NCI-H82 treated with DMSO at 0.1 percent for 48 hours (cell line): ENCODE measurements around the gene C9.
A peak's percentile ranks its signal among the peaks of the same experiment; 100 is the strongest.
"Not testable (repeated sequence)": the region's sequence is repeated elsewhere in the genome, so short reads cannot be mapped to it uniquely, and the experiment has no call there.

Source experiments
- DNase-seq: peaks from one replicate; lab custom pipeline; 2025; ENCODE audit not compliant: unreplicated experiment; lab: John Stamatoyannopoulos, UW

The C9 gene

DNA sequence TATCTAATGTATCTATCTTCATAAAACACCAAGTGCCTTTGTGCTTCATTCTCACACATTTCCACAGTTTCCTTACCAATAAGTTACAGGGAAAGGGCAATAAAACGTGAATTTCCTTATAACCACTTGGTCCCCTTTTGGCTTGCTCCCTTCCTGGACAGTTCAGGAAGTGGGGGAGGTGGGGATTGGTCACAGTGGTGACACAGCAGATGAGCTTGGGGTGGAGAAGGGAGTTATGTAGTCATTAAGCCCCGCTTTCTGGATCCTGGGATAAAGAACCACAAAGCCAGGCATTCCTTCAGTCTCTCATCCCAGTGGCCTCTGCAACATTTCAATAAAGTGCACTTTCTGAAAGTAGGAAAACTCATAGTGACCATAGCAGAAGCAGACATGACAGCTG, 97.9 kb downstream of the C9 start:
- DNase-seq = no peak

- no peak for DNase-seq
Observed at GRCh38 chr5:39264528-39264927, 99.8 kb downstream of the C9 start.

GRCh38 chr5:39262981-39263380, 101.3 kb downstream of the C9 start:
- DNase-seq = no peak

DNA sequence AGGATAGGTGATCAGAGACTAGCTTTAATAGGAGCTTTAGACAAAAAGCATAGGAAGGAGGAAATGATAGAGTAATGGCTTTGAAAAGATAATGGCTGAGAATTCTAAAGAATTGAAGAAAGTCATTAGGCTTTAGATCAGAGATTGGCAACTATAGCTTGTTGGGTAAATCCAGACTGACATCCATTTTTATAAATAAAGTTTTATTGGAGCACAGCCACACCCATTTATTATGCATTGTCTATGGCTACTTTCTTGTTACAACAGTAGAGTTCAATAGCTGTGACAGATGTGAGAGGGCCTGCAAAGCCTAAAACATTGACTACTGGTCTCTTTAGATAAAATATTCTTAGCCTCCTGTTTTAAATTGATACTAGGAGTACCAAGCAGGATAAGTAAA, 104.2 kb downstream of the C9 start:
- no peak for DNase-seq

GRCh38 chr5:39257554-39257953, 106.7 kb downstream of the C9 start:
- DNase-seq = no peak

GRCh38 chr5:39256477-39257235, 107.6 kb downstream of the C9 start:
- DNase-seq = no peak

DNA sequence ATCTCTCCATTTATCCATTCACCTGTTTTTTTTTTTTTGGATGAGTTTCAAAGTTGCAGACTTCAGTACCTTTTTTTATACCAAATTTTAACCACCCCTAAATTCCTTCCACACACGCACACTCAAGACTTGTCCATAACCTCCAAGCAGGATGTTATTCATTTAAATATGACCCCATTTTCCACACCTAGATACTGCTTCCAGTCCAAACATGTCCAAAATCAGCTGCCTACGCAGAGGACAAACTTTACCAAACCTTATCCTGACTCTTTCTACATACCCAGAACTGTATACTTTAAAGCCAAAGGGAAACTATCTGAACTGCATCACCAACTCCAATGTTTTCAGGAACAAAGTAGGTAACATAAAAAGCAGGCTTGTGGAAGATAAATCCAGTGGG, 108.9 kb downstream of the C9 start:
- DNase-seq = no peak

GRCh38 chr5:39254671-39255070, 109.6 kb downstream of the C9 start:
- DNase-seq = no peak

- DNase-seq = no peak
Observed at GRCh38 chr5:39253196-39253595, 111.1 kb downstream of the C9 start.

DNA sequence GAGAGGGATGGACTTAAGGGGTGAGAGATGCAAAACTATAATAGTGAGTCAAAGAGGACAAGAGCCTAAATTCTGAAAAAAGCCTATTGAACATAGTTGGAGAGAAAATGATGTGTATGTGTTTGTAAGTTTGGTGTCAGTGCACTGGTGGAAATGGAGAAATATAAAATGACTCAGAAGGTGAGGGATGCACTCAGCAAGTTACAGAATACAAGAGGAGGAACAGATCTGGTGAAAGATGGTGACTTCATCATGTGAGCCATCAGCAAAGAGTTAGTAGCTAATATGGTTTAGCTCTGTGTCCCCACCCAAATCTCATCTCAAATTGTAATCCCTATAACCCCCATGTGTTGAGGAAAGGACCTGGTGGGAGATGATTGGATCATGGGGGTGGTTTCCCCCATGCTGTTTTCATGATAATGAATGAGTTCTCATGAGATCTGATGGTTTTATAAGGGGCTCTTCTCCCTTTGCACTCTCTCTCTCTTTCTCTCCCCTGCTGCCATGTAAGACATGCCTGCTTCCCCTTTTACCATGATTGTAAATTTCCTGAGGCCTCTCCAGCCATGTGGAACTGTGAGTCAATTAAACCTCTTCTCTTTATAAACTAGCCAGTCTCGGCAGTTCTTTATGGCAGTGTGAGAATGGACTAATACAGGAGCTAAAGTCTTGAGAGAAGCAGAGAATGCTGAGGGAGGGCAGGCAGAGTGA, 114.6 kb downstream of the C9 start:
- DNase-seq = no peak

GRCh38 chr5:39249069-39249468, 115.2 kb downstream of the C9 start:
- no peak for DNase-seq

- no peak for DNase-seq
Observed at GRCh38 chr5:39240750-39241149, 123.5 kb downstream of the C9 start.

DNA sequence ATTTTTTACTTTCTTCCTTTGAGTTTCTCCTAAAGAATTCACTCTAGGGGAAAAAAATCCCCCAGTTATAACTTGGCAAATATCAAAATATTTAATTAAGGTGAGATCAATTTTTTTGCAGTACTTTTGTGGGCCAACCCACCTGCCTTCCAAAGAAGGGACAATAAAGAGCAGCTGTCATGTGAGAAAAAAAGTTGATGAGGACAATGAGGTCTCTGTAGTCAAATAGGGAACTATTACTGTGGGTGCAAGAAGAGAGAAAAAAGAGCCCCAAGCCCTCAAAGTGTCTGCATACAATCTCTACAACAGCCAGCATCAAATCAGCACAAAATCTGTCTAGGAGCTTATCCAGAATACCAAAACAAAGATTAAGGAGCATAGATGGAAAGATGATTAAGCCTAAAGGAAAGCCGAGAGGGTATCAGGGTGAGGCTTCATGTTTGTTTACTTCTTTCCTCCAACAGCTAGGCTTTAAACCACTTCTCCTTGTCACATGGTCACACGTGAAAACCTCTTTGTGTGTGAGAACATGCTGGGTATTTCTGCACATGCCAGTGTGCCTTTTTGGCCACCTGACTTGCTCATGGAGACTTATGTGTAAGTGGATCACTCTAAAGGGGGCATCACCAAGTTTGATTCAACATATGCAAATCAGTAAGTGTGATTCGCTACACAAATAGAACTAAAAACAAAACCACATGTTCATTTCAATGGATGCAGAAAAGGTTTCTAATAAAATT, 125.8 kb downstream of the C9 start:
- DNase-seq = peak; percentile 25

DNA sequence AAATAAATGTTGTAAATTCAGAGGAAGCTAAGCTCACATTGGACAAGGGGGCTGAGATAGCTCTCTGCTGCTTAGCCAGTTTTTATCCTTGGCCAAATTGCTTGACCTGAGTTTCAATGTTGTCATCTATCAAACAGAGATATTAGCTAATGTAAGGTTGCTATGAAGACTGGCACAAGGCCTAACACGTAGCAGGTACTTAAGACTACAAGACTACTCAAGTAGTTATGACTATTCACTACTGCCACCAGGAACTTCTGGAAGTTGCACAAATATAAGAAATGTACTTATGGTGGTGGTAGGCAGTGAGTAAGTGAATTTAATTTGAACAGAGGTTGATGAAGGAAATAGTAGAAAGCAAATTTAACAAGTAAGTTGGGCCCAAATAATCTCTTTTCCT, 127.6 kb downstream of the C9 start:
- DNase-seq = no peak

GRCh38 chr5:39235648-39236047, 128.6 kb downstream of the C9 start:
- no peak for DNase-seq

DNA sequence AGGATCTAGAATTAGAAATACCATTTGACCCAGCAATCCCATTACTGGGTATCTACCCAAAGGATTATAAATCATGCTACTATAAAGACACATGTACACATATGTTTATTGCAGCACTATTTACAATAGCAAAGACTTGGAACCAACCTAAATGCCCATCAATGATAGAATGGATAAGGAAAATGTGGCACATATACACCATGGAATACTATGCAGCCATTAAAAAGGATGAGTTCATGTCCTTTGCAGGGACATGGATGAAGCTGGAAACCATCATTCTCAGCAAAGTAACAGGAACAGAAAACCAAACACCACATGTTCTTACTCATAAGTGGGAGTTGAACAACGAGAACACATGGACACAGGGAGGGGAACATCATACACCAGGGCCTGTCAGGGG, 129.8 kb downstream of the C9 start:
- DNase-seq = not testable (repeated sequence)
